GM19455 (cell line): ENCODE data around the gene RNF212.

Source experiments
- ATAC-seq: cut with Tn5 transposase; IDR thresholded peaks from one replicate; pipeline ENCODE4 v1.9.1; 2021; ENCODE audit not compliant: unreplicated experiment

Gene RNF212

GRCh38 chr4:1090465-1091440 is 22.6 kb downstream of the RNF212 start:
- ATAC-seq, result no peak

GRCh38 chr4:1090036-1090435 is 23.3 kb downstream of the RNF212 start:
- ATAC-seq, result no peak

- ATAC-seq, result no peak
Observed at GRCh38 chr4:1087371-1087770, 26.0 kb downstream of the RNF212 start.

- no peak for ATAC-seq
Observed at GRCh38 chr4:1086011-1086410, 27.4 kb downstream of the RNF212 start.

- ATAC-seq, result no peak
Observed at GRCh38 chr4:1085404-1085799, 28.0 kb downstream of the RNF212 start.

GRCh38 chr4:1084796-1085403 is 28.5 kb downstream of the RNF212 start:
- ATAC-seq, result no peak

- no peak for ATAC-seq
Observed at GRCh38 chr4:1084394-1084793, 29.0 kb downstream of the RNF212 start.

- no peak for ATAC-seq
Observed at GRCh38 chr4:1082215-1083182, 30.9 kb downstream of the RNF212 start.

GRCh38 chr4:1081689-1082040 is 31.7 kb downstream of the RNF212 start:
- ATAC-seq, result no peak

GRCh38 chr4:1080961-1081688 is 32.2 kb downstream of the RNF212 start:
- ATAC-seq, result no peak

- no peak for ATAC-seq
Observed at GRCh38 chr4:1080432-1080831, 32.9 kb downstream of the RNF212 start.

GRCh38 chr4:1079711-1080265 is 33.6 kb downstream of the RNF212 start:
- no peak for ATAC-seq

- no peak for ATAC-seq
Observed at GRCh38 chr4:1078490-1078889, 34.9 kb downstream of the RNF212 start.

- ATAC-seq, result no peak
Observed at GRCh38 chr4:1077711-1078477, 35.5 kb downstream of the RNF212 start.

GRCh38 chr4:1075809-1076699 is 37.3 kb downstream of the RNF212 start:
- no peak for ATAC-seq

GRCh38 chr4:1075225-1075624 is 38.1 kb downstream of the RNF212 start:
- no peak for ATAC-seq

- ATAC-seq, result no peak
Observed at GRCh38 chr4:1074077-1074476, 39.3 kb downstream of the RNF212 start.

GRCh38 chr4:1072830-1073446 is 40.4 kb downstream of the RNF212 start:
- no peak for ATAC-seq
